H1 (cell line): Measurements from ENCODE around the gene GALNTL6. TPM values are rescaled to one million over a fixed set of nuclear protein-coding genes. Genes with fewer than 3 reads are reported as not detected.

Experiments
- HDAC6 ChIP-seq: IDR thresholded peaks from one replicate; pipeline ENCODE4 v1.7.1; 2012; ENCODE audit warnings: low read depth, mild to moderate bottlenecking, inconsistent platforms, low read length, moderate library complexity
- JUND ChIP-seq: IDR thresholded peaks from 2 replicates; pipeline ENCODE4 v1.6.1; 2011; ENCODE audit warnings: mild to moderate bottlenecking, improper control_type of control experiment, low read length
- POLR2AphosphoS5 ChIP-seq: IDR thresholded peaks from 2 replicates; pipeline ENCODE4 v1.6.1; 2011; ENCODE audit warnings: low read depth, low read length
- SIX5 ChIP-seq: IDR thresholded peaks from 2 replicates; pipeline ENCODE4 v1.6.1; 2011; ENCODE audit warnings: mild to moderate bottlenecking, low read depth, low read length
- SP4 ChIP-seq: IDR thresholded peaks from 2 replicates; pipeline ENCODE4 v1.6.1; 2012; ENCODE audit warnings: low read length, inconsistent platforms
- TBP ChIP-seq: IDR thresholded peaks from 2 replicates; pipeline ENCODE4 v1.6.1; 2011; ENCODE audit warnings: low read depth, low read length, improper control_type of control experiment
- polyA plus RNA-seq, 7 experiments: library from polyadenylated mRNA; depleted of rRNA in 3 of 7; stranded (reverse) in 5 of 7; unstranded in 2 of 7; fragments of >200 nt in 5 of 7; fragments of 200-250 nt in 2 of 7; gene quantifications; 1 replicate in 5 of 7; 2 replicates in 1 of 7; 4 replicates in 1 of 7; pipeline versions ENCODE4 v1.2.1 to v1.2.3, GENCODE V29; 2011 to 2013; ENCODE audit warnings: missing spikeins in 2 of 7, mixed read lengths in 2 of 7
- total RNA-seq: library from RNA; stranded (reverse); fragmentation: NEBNext Ultra II Directional; extraction: Animal tissue kit (Norgen Biotek cat#: 25700); gene quantifications from 2 replicates; pipeline ENCODE4 v1.2.1, GENCODE V29; 2021
- TF ChIP-seq, protein P1 (sequence below): IDR thresholded peaks from 2 replicates; pipeline ENCODE4 v1.6.1; 2012; ENCODE audit warnings: low read length, inconsistent platforms
- TF ChIP-seq, protein P2 (sequence below): IDR thresholded peaks from 2 replicates; pipeline ENCODE4 v1.6.1; 2012; ENCODE audit warnings: inconsistent platforms

The GALNTL6 gene
- total and polyA plus RNA-seq, 2 of the 8 experiments (the other 6 are each of a cell fraction or from before 2014, with no cell fraction given) = 0.03 to 0.32 TPM

DNA sequence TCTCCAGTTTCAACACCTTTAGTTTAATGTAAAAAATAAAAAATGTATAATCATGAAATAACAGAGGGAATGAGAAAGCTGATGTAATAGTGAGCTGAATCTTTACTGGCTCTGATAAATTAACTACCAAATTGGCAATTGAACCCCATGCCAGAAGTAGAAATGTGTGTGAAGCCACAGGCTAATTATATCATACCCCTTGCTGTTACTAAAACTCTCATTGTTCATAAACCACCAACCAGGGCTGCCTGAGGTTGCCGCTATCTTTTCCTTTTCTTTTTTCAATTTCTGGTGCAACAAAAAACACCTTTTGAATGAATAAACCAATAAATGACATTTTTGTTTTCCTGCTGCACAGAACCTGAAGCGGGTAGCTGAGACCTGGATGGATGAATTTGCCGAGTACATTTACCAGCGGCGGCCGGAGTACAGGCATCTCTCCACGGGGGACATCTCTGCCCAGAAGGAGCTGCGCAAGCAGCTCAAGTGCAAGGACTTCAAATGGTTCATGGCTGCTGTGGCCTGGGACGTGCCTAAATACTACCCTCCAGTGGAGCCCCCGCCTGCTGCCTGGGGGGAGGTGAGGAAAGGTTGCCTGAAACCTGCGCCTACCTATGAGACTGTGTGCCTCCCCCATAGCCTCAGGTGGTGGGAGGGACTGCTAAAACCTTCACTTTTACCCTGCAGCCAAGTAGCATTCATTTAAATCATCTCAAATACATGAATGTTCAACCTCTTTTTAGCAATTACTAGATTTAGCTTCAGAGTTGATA lies 1138.7 kb downstream of the GALNTL6 start (continued):
- TF ChIP-seq, protein P1, sequence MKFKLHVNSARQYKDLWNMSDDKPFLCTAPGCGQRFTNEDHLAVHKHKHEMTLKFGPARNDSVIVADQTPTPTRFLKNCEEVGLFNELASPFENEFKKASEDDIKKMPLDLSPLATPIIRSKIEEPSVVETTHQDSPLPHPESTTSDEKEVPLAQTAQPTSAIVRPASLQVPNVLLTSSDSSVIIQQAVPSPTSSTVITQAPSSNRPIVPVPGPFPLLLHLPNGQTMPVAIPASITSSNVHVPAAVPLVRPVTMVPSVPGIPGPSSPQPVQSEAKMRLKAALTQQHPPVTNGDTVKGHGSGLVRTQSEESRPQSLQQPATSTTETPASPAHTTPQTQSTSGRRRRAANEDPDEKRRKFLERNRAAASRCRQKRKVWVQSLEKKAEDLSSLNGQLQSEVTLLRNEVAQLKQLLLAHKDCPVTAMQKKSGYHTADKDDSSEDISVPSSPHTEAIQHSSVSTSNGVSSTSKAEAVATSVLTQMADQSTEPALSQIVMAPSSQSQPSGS = no peak
- TF ChIP-seq SIX5 (no peak), HDAC6 (no peak), TBP (no peak), JUND (no peak), POLR2AphosphoS5 (no peak), SP4 (no peak)
- TF ChIP-seq, protein P2, sequence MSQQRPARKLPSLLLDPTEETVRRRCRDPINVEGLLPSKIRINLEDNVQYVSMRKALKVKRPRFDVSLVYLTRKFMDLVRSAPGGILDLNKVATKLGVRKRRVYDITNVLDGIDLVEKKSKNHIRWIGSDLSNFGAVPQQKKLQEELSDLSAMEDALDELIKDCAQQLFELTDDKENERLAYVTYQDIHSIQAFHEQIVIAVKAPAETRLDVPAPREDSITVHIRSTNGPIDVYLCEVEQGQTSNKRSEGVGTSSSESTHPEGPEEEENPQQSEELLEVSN = no peak
- TF ChIP-seq, all 59 proteins: peak for 0
